Transverse colon (tissue), 4 donors: ENCODE measurements around the gene MCRIP2.

Source experiments
- CTCF ChIP-seq, 5 experiments: fragments of 200-600 bp in 3 of 5; fragments of 450-650 bp in 2 of 5; sonication (generic) in 3 of 5; IDR thresholded peaks; 1 replicate in 2 of 5; 2 replicates in 3 of 5; pipeline ENCODE4 v1.5.1; 2016 to 2017; ENCODE audit warnings: antibody characterized with exemption in 5 of 5, inconsistent platforms in 3 of 5, mild to moderate bottlenecking in 2 of 5, moderate library complexity in 1 of 5
- POLR2A ChIP-seq: fragments of 450-650 bp; IDR thresholded peaks from one replicate; pipeline ENCODE4 v1.6.1; 2016; ENCODE audit warnings: antibody characterized with exemption, mild to moderate bottlenecking, moderate library complexity
- POLR2AphosphoS5 ChIP-seq, 3 donors: sonication (generic); formaldehyde crosslinking; IDR thresholded peaks; one replicate each; pipeline ENCODE4 v1.6.1; 2016; ENCODE audit warnings: antibody characterized with exemption in 3 of 3

- TF ChIP-seq CTCF (IDR thresholded peaks at IDR 0.05) (no peak), POLR2AphosphoS5 (IDR thresholded peaks at IDR 0.05) (no peak), POLR2A (no peak)
These were observed 52.7 kb downstream of the MCRIP2 start for GRCh38 chr16:694187-694862.
